RCC 7860 (cell line): ENCODE data around the gene NOP10.
"Not testable (repeated sequence)": the region's sequence is repeated elsewhere in the genome, so short reads cannot be mapped to it uniquely, and the experiment has no call there.

Experiments used
- DNase-seq: peaks from one replicate; pipeline ENCODE4 v3.0.0-alpha.2; 2015; ENCODE audit warnings: low spot score
- FAIRE-seq: peaks from 2 replicates; lab custom pipeline; 2012; peaks lifted over from hg19 to GRCh38; lab: Jason Lieb, UNC

NOP10 gene

GRCh38 chr15:34359416-34359815 is 16.5 kb upstream of the NOP10 start:
- FAIRE-seq (no peak), DNase-seq (no peak)

- DNase-seq (no peak), FAIRE-seq (no peak)
Observed at GRCh38 chr15:34358948-34359347, 16.0 kb upstream of the NOP10 start.

GRCh38 chr15:34358367-34358766 is 15.4 kb upstream of the NOP10 start:
- no peak for FAIRE-seq
- no peak for DNase-seq

- no peak for FAIRE-seq
Observed at GRCh38 chr15:34357653-34358052, 14.7 kb upstream of the NOP10 start.

GRCh38 chr15:34355241-34355640 is 12.3 kb upstream of the NOP10 start:
- no peak for DNase-seq
- no peak for FAIRE-seq

More at GRCh38 chr15:34357653-34358052, 14.7 kb upstream of the NOP10 start:
- no peak for DNase-seq

GRCh38 chr15:34354286-34354685 is 11.3 kb upstream of the NOP10 start:
- FAIRE-seq: no peak

GRCh38 chr15:34353627-34354026 is 10.7 kb upstream of the NOP10 start:
- DNase-seq (no peak), FAIRE-seq (no peak)

More at GRCh38 chr15:34354286-34354685, 11.3 kb upstream of the NOP10 start:
- no peak for DNase-seq

- not testable (repeated sequence) for FAIRE-seq, DNase-seq
Observed at GRCh38 chr15:34352996-34353395, 10.1 kb upstream of the NOP10 start.

- no peak for DNase-seq
- no peak for FAIRE-seq
Observed at GRCh38 chr15:34349769-34350168, 6.8 kb upstream of the NOP10 start.

- DNase-seq: no peak
- no peak for FAIRE-seq
Observed at GRCh38 chr15:34348735-34349300, 5.9 kb upstream of the NOP10 start.

- no peak for DNase-seq
- no peak for FAIRE-seq
Observed at GRCh38 chr15:34347951-34348638, 5.2 kb upstream of the NOP10 start.

GRCh38 chr15:34342213-34342736 is 661 bp downstream of the NOP10 start:
- not testable (repeated sequence) for FAIRE-seq, DNase-seq

GRCh38 chr15:34341381-34342212 is 1.3 kb downstream of the NOP10 start:
- DNase-seq: no peak
- FAIRE-seq: no peak

GRCh38 chr15:34339946-34340345 is 3.0 kb downstream of the NOP10 start:
- no peak for DNase-seq
- FAIRE-seq: no peak

- no peak for DNase-seq
- FAIRE-seq: no peak
Observed at GRCh38 chr15:34338347-34338746, 4.6 kb downstream of the NOP10 start.

- no peak for FAIRE-seq
- peak; percentile 82 for DNase-seq
Observed at GRCh38 chr15:34337557-34338306, 5.2 kb downstream of the NOP10 start, which contains the start of gene SLC12A6. TSS of gene SLC12A6 (minus strand) at chr15:34337781. CDS start at chr15:34336680, 1,101 bp downstream.

GRCh38 chr15:34336991-34337556 is 5.9 kb downstream of the NOP10 start:
- FAIRE-seq (no peak), DNase-seq (no peak)

GRCh38 chr15:34336231-34336990 is 6.5 kb downstream of the NOP10 start:
- FAIRE-seq: no peak

GRCh38 chr15:34335176-34336032 is 7.5 kb downstream of the NOP10 start:
- DNase-seq (no peak), FAIRE-seq (no peak)

More at GRCh38 chr15:34336231-34336990, 6.5 kb downstream of the NOP10 start:
- no peak for DNase-seq
